NCI-H446 (cell line): ENCODE results near the gene RPEL1.
A peak's percentile ranks its signal among the peaks of the same experiment; 100 is the strongest.

Experiments
- DNase-seq, 2 experiments: peaks; one replicate each; lab custom pipeline; 2025; lab: John Stamatoyannopoulos, UW

The RPEL1 gene

DNA sequence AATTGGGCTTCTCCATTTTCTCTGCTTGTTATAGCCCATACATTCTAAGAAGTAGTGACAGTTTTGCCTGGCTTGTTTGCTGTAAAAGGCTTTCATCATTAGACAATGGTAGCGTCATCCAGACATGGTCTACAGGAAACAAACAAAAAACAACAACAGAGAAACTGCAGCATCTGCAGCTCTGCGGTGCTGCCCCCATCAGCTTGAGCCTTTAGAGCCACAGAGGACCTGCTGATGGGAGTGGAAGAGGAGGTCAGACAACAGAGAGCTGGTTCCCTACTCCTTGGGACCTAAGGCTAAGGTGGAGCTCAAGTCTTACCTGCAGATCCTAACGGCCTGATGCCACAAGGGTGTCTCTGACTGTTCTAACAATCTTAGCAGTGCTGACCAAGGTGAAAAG lies 34.3 kb downstream of the RPEL1 start:
- DNase-seq = no peak

DNA sequence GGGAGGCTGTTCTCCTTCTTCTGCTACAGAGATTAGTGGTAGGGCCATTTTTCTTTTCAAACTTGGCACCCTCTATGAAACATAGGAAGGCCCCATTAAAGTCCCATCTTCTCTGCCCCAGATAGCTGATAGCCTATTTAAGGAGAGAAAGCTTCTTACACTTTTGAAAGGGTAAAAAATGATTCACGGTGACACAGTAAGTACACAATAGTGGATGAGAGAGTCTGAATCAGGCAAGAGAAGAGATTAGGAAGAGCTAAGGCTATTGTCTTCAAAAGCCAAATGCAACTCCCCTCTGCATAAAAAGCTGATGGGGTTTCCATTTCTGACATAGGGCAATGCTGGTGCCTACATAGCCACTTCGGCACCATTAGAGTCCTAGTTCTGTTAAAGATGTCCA lies 34.8 kb downstream of the RPEL1 start:
- DNase-seq = no peak

DNA sequence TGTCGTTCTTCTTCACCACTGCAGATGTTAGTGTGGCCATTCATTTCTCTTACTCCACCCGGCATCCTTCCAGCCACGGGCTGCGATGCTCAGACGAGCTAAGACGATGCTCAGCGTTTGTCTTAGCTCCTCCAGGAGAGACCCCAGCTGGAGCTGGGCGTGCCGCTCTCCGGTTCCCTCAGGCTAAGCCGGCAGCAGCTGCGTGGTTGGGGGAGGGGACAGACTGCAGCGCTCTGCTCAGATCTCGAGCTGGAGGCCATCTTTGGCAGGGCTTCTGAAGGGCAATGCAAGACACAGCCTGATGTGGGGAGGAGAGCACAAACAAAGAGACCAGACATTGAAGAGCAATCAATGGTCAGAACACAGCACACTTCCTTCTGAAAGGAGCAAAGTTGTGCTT lies 36.1 kb downstream of the RPEL1 start:
- peak; percentile 11 to 60 for DNase-seq

DNA sequence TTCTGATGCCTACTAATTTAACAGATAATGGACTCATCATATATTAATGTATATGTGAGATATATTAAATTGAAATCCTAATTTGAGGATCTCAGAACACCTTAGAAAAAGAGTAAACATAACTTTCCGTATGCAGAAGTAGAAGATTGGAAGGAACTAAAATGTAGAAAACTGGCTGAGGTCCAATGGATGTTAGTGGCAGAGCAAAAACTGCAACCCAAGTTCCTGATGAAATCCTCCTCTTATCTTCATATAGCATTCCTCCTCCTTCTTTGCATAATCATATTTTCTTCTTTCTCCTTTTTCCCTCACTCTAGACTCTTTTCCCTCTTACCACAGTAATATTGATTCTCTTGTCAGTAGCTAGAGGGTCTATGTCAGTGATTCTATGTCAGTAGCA lies 37.3 kb downstream of the RPEL1 start:
- DNase-seq = no peak

DNA sequence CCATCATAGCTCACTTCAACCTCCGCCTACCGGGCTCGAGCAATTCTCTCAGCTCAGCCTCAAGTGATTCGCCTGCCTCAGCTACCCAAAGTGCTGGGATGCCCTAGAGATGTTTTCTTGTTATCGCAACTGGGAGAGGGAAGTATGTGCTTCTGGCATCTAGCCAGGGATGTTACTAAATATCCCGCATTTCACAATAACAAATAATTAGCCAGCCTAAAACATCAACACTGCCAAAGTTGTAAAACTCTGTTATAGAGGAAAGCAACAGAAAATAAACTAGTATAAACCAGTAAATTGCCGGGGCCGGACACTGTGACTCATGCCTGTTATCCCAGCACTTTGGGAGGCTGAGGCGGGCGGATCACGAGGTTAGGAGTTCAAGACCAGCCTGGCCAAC lies 38.5 kb downstream of the RPEL1 start:
- no peak for DNase-seq

DNA sequence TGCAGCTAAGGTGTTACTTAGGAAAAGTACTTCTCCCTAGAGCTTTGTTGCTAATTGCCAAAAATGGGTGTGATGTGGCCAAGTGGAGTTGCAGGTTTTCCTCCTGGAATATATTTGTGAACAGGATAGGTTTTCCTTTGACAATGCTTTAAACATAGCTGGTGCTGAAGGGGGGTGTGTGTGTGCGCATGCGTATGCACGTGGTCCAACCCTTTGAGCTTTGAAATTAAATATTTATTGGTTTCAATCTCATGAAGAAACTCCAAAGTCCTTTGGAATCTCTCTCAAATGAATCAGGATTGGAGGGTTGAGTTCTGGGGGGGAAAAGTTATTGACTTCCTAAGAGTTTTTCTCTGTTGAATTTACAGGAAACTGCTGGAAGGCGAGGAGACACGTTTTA lies 42.3 kb downstream of the RPEL1 start:
- no peak for DNase-seq

DNA sequence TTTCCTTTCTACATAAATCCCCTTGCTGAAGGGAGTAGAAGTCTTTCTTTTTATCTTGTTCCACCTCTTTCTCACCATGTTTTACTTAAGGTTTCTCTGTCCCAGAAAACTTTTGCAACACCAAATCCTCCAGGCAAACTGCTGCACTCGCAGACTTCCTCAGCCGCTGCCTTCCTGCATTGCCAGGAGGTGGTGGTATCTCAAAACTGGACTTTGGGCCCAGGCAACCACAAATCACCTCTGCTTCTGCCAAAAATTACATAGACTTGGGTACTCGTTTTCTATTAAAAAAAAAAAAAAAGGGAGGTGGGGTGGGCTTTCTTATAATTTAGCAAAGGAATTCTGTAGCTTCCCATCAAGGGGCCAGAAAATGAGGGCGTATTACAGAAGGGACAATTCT lies 45.9 kb downstream of the RPEL1 start:
- DNase-seq = no peak

DNA sequence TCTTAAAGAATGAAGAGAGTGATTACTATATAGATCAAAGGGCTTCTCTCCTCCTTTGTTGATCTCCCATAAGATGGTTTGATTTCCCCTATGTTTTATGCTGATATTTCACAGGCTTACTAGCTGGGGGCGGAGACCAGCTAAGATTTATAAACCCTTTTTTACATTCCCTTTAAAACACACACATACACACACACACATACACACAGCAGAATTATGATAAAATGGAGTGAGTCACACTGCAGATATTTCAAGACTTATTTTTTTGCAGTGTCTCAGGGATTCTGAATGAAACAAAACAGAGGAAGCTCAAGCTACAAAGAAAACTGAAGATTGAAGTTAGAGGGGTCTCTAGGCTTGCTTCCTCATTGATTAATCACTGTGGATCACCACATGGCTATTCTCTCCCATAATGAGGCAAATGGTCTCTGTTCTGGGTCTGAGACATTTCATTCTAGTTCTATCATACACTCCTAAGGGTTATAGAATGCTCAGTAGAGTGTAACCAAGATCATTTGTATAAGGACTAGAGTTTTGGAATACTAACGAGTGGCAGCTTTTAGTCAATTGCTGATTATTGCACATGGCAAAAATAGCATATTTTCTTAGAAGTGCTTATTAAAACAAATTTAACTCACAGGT lies 49.8 kb downstream of the RPEL1 start:
- no peak for DNase-seq
